Fibroblast of pulmonary artery (primary cell): ENCODE results near the gene ZNF580.

ENCODE experiments used
- DNase-seq: peaks from one replicate; pipeline ENCODE4 v3.0.0-alpha.2; 2010; ENCODE audit warnings: low read depth
- H3K4me3 ChIP-seq: replicated peaks from 2 replicates; pipeline ENCODE4 v1.5.1; 2011; ENCODE audit warnings: low read depth, mild to moderate bottlenecking, control low read depth, low read length, moderate library complexity
- TF ChIP-seq, protein P1 (sequence below): IDR thresholded peaks from 2 replicates; pipeline ENCODE4 v1.5.1; 2011; ENCODE audit warnings: mild to moderate bottlenecking, control low read depth, low read length, inconsistent platforms; ENCODE audit errors: missing control alignments

Gene ZNF580

DNA sequence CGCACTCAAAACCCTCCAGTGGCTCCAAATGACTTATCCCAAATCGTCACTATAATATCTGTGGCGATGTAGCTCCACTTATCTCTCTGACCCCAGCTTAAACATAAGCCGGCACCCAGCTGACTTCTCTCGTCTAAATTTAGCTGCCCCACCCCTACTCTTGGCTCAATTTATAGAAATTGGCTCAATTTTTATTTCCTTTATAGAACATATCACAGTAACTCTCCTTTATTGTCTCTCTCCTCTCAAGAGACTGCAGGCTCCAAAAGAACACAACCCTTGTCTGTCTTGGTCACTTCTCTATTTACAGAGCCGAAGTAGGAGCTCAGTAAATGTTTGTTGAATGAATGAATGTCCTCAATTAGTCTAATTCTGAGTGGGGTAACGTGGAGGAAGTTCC is 17.2 kb upstream of the ZNF580 start:
- TF ChIP-seq, protein P1, sequence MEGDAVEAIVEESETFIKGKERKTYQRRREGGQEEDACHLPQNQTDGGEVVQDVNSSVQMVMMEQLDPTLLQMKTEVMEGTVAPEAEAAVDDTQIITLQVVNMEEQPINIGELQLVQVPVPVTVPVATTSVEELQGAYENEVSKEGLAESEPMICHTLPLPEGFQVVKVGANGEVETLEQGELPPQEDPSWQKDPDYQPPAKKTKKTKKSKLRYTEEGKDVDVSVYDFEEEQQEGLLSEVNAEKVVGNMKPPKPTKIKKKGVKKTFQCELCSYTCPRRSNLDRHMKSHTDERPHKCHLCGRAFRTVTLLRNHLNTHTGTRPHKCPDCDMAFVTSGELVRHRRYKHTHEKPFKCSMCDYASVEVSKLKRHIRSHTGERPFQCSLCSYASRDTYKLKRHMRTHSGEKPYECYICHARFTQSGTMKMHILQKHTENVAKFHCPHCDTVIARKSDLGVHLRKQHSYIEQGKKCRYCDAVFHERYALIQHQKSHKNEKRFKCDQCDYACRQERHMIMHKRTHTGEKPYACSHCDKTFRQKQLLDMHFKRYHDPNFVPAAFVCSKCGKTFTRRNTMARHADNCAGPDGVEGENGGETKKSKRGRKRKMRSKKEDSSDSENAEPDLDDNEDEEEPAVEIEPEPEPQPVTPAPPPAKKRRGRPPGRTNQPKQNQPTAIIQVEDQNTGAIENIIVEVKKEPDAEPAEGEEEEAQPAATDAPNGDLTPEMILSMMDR = no peak
- H3K4me3 ChIP-seq = peak overlapping the region; percentile 69
- DNase-seq = no peak

DNA sequence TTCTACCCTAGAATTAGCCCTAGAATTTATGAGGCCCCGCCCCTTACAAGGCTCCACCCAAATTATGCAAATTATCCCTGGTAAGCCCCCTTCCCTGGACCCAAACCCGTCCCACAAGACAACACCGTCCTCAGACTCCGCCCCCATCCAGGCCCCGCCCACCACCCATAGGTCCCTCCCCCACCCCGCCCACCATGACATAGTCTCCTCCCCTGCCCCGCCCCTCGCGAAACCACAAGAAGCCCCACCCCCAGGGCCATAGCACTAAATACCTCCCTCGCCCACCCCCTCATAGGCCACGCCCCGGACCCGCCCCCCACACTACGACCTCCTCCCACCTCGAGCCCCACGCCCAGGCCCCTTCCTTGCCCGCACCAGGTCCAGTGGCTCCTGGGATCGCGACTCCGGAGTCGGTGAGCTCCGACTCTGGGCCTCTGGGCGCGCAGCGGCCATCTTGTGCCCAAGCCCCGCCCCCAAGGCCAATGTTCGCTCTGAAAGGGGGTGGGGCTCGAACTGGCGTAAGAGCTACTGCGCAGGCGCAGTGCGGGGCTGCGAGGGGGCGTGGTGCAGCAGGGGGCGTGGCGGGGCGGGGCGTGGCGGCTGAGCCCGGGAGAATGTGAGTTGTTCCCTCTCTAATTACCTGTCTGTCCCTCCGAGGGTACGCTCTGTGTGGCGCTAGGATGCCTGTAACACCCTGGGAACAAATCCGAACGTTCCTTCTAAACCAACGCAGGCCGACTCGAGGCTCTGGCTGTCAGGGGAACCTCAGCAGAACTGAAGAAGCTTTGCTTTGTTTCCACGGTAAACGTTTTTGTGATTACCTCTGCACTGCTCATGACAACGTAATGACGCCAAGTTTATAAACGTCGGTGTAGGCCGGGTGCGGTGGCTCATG is 16.4 kb upstream of the ZNF580 start, which contains the start of gene ZNF784:
Gene ZNF784 (minus strand): TSS at position 458 of the 895 bp plus-strand sequence. CDS start 5 bp downstream, at position 453.
- H3K4me3 ChIP-seq = peak within 1 kb of the TSS; percentile 69
- peak; percentile 95 for DNase-seq
- TF ChIP-seq, protein P1 = no peak

DNA sequence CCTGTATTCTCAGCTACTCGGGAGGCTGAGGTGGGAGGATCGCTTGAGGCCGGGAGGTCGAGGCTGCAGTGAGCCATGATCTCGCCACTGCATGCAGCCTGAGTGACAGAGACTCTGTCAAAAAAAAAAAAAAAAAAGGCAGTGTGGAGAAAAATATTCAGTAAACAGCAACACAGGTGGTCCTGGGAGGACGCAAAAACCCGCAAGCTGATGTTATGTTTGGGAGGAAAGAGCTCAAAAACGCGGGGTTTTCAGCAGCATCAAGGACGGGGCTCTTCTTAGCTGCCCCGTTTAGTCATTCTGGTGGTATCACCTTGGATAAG is 15.8 kb upstream of the ZNF580 start:
- H3K4me3 ChIP-seq = peak overlapping the region; percentile 69
- TF ChIP-seq, protein P1 = no peak
- no peak for DNase-seq

DNA sequence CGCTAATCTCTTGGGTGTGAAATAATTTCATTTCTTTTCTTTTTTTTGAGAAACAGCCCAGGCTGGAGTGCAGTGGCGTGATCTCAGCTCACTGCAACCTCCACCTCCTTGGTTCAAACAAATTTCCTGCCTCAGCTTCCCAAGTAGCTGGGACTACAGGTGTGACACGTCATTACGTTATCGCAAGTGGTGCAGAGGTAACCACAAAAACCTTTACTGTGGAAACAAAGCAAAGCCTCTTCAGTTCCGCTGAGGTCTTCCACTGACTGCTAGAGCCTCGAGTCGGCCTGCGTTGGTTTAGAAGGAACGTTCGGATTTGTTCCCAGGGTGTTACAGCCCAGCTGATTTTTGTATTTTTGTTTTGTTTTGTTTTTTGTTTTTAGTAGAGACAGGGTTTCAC is 14.5 kb upstream of the ZNF580 start:
- TF ChIP-seq, protein P1 = no peak
- DNase-seq = no peak
- H3K4me3 ChIP-seq = no peak overlapping the region

DNA sequence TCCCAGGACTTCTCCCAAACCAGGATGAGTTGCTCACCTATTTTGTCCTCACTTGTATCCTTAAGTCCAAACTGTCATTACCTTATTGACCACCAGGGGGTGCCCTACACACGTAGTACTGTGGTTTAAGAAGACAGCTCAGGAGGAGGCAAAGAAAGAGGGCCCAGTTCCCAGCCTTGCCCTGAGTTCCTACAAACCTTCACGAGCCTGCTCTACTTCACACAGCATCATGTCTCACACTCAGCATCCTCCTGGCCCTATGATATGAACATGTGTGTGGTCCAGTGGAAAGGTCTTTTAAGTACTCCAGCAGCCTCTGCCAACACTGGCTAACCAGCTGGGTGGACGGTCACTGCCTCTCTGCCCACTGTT is 8.4 kb upstream of the ZNF580 start:
- TF ChIP-seq, protein P1 = peak; percentile 83
- peak; percentile 98 for DNase-seq
- H3K4me3 ChIP-seq = no peak overlapping the region

DNA sequence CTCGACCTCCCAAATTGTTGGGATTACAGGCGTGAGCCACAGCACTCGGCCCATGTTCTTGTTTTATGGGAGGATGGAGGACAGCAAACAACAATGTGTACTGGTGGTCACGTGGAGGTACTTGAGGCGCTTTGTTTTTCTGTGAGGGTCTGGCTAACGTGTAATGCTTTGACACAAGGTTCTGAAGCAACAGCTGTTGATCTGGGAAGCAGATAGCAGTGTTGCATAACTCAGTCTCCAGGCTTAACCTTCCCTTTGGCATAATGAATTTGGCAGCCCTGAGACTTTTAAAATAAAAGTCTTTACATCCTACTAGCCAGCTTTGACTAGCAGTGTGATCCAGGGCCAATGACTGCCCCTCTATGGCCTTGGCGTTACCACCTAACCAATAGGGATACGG is 6.9 kb upstream of the ZNF580 start:
- H3K4me3 ChIP-seq = no peak overlapping the region
- TF ChIP-seq, protein P1 = no peak
- DNase-seq = no peak

DNA sequence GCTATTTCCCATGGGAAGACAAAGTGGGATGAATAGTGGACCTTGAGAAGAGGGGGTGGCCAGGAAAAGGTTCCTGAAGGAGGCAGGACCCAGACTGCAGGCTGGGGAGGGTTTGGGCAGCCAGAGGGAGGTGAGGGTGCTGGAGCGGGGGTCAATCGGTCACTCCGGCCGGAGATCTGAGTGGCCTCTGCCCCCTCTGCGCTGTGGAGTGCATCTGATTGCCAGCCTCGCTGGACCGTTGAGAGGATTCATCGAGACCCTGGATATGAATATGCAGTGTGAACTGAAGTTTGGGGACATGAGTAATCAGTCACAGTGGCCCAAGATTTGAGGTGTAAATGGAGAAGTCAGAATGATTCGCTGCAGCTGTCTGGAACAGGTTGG is 5.5 kb upstream of the ZNF580 start:
- TF ChIP-seq, protein P1 = no peak
- no peak for DNase-seq
- peak overlapping the region; percentile 87 for H3K4me3 ChIP-seq
